A673 (cell line): ENCODE data around the gene TNFRSF4. TPM values are rescaled to one million over a fixed set of nuclear protein-coding genes. Genes with fewer than 3 reads are reported as not detected.

ENCODE experiments used
- BruUV-seq: library from RNA; stranded (reverse); fragments of 400-500 nt; replicated peaks from 2 replicates; lab custom pipeline; 2021; lab: Mats Ljungman, UMichigan
- CTCF ChIA-PET: fragments of 300-600 bp; sonication (Branson Sonifier 250); formaldehyde crosslinking; loops from one replicate; lab custom pipeline; 2022; ENCODE audit warnings: antibody characterized with exemption; lab: Charles Lee
- POLR2A ChIA-PET: fragments of 300-600 bp; sonication (Branson Sonifier 250); formaldehyde crosslinking; loops from one replicate; lab custom pipeline; 2022; ENCODE audit warnings: antibody characterized with exemption; ENCODE audit not compliant: low non-redundant PET; lab: Charles Lee
- DNase-seq: peaks from one replicate; pipeline ENCODE4 v3.0.0-alpha.2; 2015; ENCODE audit warnings: low spot score
- H3K27ac ChIP-seq: fragments of 200-600 bp; sonication (generic); 2 replicates; pipeline ENCODE4 v1.5.1; 2016; ENCODE audit warnings: mixed run types, low read depth, mild to moderate bottlenecking, mixed read lengths, antibody characterized with exemption, low read length; ENCODE audit not compliant: poor library complexity, severe bottlenecking
- H3K27me3 ChIP-seq: fragments of 200-600 bp; sonication (generic); replicated peaks from 2 replicates; pipeline ENCODE4 v1.6.1; 2017; ENCODE audit warnings: mixed run types, low read depth, mild to moderate bottlenecking, mixed read lengths, antibody characterized with exemption, low read length; ENCODE audit not compliant: insufficient read depth, poor library complexity
- H3K36me3 ChIP-seq: fragments of 200-600 bp; sonication (generic); 2 replicates; pipeline ENCODE4 v1.6.1; 2016; ENCODE audit warnings: mixed run types, mild to moderate bottlenecking, mixed read lengths, antibody characterized with exemption, low read length; ENCODE audit not compliant: insufficient read depth, poor library complexity, severe bottlenecking
- H3K4me1 ChIP-seq: fragments of 200-600 bp; sonication (generic); 2 replicates; pipeline ENCODE4 v1.6.1; 2017; ENCODE audit warnings: mixed run types, mild to moderate bottlenecking, mixed read lengths, antibody characterized with exemption, low read length; ENCODE audit not compliant: insufficient read depth, poor library complexity, severe bottlenecking
- H3K4me3 ChIP-seq: fragments of 200-600 bp; sonication (generic); 2 replicates; pipeline ENCODE4 v1.5.1; 2016; ENCODE audit warnings: low read depth, mixed run types, mild to moderate bottlenecking, mixed read lengths, low read length; ENCODE audit not compliant: poor library complexity, severe bottlenecking
- H3K9me3 ChIP-seq: fragments of 200-600 bp; sonication (generic); 2 replicates; pipeline ENCODE4 v1.6.1; 2016; ENCODE audit warnings: mixed run types, low read depth, mild to moderate bottlenecking, mixed read lengths, antibody characterized with exemption, low read length; ENCODE audit not compliant: poor library complexity, severe bottlenecking
- CTCF ChIP-seq: fragments of 300-800, 200-600 bp; sonication (generic); conservative IDR thresholded peaks from 2 replicates; pipeline ENCODE4 v1.5.1; 2017; ENCODE audit warnings: low read depth, mild to moderate bottlenecking, antibody characterized with exemption, low read length, moderate library complexity, mixed read lengths
- EZH2 ChIP-seq: fragments of 200-600 bp; sonication (generic); IDR thresholded peaks from 2 replicates; pipeline ENCODE4 v1.6.1; 2017; ENCODE audit warnings: borderline replicate concordance, low read depth, mild to moderate bottlenecking, mixed read lengths, antibody characterized with exemption, low read length; ENCODE audit not compliant: poor library complexity, severe bottlenecking
- intact Hi-C: fragments of 100-400 bp; cut with micrococcal nuclease; formaldehyde crosslinking; loops from one replicate; pipeline ENCODE4 v1.10.0; 2022; ENCODE audit not compliant: unreplicated experiment
- total RNA-seq: library from RNA; stranded (reverse); gene quantifications from 2 replicates; pipeline ENCODE4 v1.2.3, GENCODE V29; 2021

Gene TNFRSF4
- total RNA-seq, 1 experiment from 2014 or later: 0.80 TPM

- CTCF ChIA-PET: no interaction called here
- no TSS peak for BruUV-seq
- Histone ChIP-seq H3K4me3 (no peak overlapping the region), H3K27ac (no peak overlapping the region), H3K36me3 (no peaks in the 10 kb centered on the region), H3K27me3 (no peaks in the 10 kb centered on the region), H3K4me1 (peaks cover 6% of the 10 kb centered on the region), H3K9me3 (no peaks in the 10 kb centered on the region)
- intact Hi-C loops: no loop called here
- TF ChIP-seq CTCF: no peak
- TF ChIP-seq EZH2: no peak
- DNase-seq: no peak
- POLR2A ChIA-PET: interaction anchor here (1.0 kb wide), 1 partner anchor 22 kb away, joined by 4 read pairs; no protein-coding TSS in a partner anchor
Observed at GRCh38 chr1:1208713-1209433, 5.1 kb downstream of the TNFRSF4 start.

GRCh38 chr1:1207571-1207892 lies 6.4 kb downstream of the TNFRSF4 start:
- H3K36me3 ChIP-seq: no peaks in the 10 kb centered on the region
- TF ChIP-seq CTCF: no peak
- no peak for TF ChIP-seq EZH2
- peaks cover 6% of the 10 kb centered on the region for H3K4me1 ChIP-seq
- DNase-seq: no peak
- H3K27ac ChIP-seq: no peak overlapping the region
- no peak overlapping the region for H3K4me3 ChIP-seq
- H3K9me3 ChIP-seq: no peaks in the 10 kb centered on the region
- intact Hi-C loops: no loop called here
- BruUV-seq: no TSS peak
- CTCF ChIA-PET: no interaction called here
- no peaks in the 10 kb centered on the region for H3K27me3 ChIP-seq
- POLR2A ChIA-PET: interaction anchor here (1.0 kb wide), 1 partner anchor 24 kb away, joined by 4 read pairs; no protein-coding TSS in a partner anchor

- CTCF ChIA-PET: no interaction called here
- no peaks in the 10 kb centered on the region for H3K27me3 ChIP-seq
- POLR2A ChIA-PET: no interaction called here
- DNase-seq: no peak
- H3K9me3 ChIP-seq: no peaks in the 10 kb centered on the region
- TF ChIP-seq CTCF: no peak
- no peak for TF ChIP-seq EZH2
- H3K4me1 ChIP-seq: peaks cover 6% of the 10 kb centered on the region
- H3K4me3 ChIP-seq: no peak overlapping the region
- H3K27ac ChIP-seq: no peak overlapping the region
- H3K36me3 ChIP-seq: no peaks in the 10 kb centered on the region
- no TSS peak for BruUV-seq
- intact Hi-C loops: no loop called here
Observed at GRCh38 chr1:1206966-1207531, 6.9 kb downstream of the TNFRSF4 start.
